GM20431 (cell line): ENCODE data around the gene CGN.

Experiments used
- in situ Hi-C: fragments of 300-500 bp; cut with MseI, MboI; formaldehyde crosslinking; loops from one replicate; pipeline ENCODE4 v1.15.0; 2020; ENCODE audit warnings: low sequenced_read_pairs; ENCODE audit not compliant: unreplicated experiment

Gene CGN

GRCh38 chr1:151583796-151584195, 72.6 kb downstream of the CGN start:
- in situ Hi-C loops: no loop called here

DNA sequence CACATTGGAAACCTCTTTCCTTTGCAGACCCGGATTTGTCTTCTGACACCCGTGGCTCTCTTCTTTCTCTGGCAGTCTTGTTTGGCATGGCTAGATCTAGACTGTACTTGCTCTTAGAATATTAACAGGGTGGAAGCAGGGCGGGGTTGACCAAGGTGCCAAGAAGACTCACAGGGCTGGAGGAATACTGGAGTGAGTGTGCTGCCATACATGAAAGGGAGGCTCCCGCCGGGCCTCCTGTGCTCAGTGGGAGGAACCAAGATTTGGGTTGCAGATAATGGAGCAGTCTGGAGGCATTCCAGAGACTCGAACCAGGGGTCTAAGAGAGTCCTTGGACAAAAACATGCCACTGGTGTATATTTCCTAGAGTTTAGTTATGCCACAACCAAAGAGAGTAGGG, 73.1 kb downstream of the CGN start:
- in situ Hi-C loops: no loop called here

DNA sequence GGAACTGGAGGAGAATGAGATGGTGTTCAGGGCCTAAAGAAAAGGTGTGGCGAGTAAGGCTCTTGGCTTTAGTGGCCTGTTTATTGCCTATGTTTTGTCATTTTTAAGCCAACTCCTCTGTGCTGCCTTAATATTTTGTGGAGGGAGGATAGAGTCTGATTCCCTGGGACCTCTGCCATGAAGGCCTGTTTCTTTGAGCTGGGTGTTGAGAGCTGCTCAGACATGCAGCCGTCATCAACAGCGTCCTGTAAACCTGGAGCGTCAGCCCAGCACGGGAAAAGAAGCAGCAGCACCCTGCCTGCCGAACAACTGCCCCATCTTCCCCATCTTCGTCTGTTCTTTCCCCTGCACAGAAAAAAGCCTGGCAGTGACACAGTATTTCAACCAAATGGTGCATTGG, 73.6 kb downstream of the CGN start:
- in situ Hi-C loops: no loop called here

DNA sequence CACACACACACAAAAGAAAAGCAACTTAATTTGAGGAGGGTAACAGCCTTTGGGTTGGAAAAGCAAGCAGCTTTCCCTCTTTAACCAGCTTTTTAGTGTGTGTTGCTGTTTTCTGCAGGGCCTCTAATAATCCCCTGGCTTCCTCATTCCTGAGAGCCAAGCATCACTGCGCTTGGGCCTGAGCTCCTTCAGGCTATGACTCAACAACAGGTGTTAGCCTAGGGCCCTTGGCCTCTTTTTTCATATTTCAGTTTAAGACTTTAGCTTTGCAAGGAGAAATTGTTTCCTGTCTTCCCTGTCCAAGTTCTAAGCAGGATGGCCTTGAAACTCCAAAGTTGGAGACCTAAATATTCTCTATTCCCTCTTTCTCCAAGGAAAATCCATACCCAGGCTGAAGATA, 74.4 kb downstream of the CGN start:
- in situ Hi-C loops: no loop called here
